GM10266 (cell line): ENCODE results near the gene GPBP1L1.
A peak's percentile ranks its signal among the peaks of the same experiment; 100 is the strongest.
"Not testable (repeated sequence)": the region's sequence is repeated elsewhere in the genome, so short reads cannot be mapped to it uniquely, and the experiment has no call there.

Source experiments
- DNase-seq: peaks from one replicate; pipeline ENCODE4 v3.0.0; 2012; ENCODE audit errors: extremely low spot score
- CTCF ChIP-seq: IDR thresholded peaks from 2 replicates; pipeline ENCODE4 v1.5.1; 2012; ENCODE audit warnings: mild to moderate bottlenecking, low read depth; ENCODE audit not compliant: control insufficient read depth, insufficient read depth; ENCODE audit errors: missing control alignments

Gene GPBP1L1

GRCh38 chr1:45686288-45687013 is at the start of gene GPBP1L1:
Gene GPBP1L1 (minus strand): TSS chr1:45686533. CDS start chr1:45659087, 27,446 bp downstream.
- DNase-seq: peak; percentile 94
- TF ChIP-seq CTCF: no peak

GRCh38 chr1:45730780-45731319 is 44.5 kb upstream of the GPBP1L1 start:
- DNase-seq: no peak
- TF ChIP-seq CTCF: no peak

- no peak for DNase-seq
- TF ChIP-seq CTCF: no peak
Observed at GRCh38 chr1:45730075-45730779, 43.9 kb upstream of the GPBP1L1 start.

GRCh38 chr1:45726007-45726406 is 39.7 kb upstream of the GPBP1L1 start:
- not testable (repeated sequence) for DNase-seq

GRCh38 chr1:45723248-45723930 is 37.1 kb upstream of the GPBP1L1 start:
- no peak for TF ChIP-seq CTCF
- no peak for DNase-seq

GRCh38 chr1:45722809-45723208 is 36.5 kb upstream of the GPBP1L1 start:
- no peak for TF ChIP-seq CTCF
- DNase-seq: no peak

- DNase-seq: no peak
- no peak for TF ChIP-seq CTCF
Observed at GRCh38 chr1:45721207-45721606, 34.9 kb upstream of the GPBP1L1 start.
